Gastroesophageal sphincter (tissue), 4 donors: ENCODE data around the gene EMC10. TPM values are rescaled to one million over a fixed set of nuclear protein-coding genes. Genes with fewer than 3 reads are reported as not detected.

ENCODE experiments used
- ATAC-seq: fragments of 150-250 bp; one replicate; pipeline ENCODE4 v1.9.1; 2016; ENCODE audit warnings: mild to moderate bottlenecking, moderate library complexity
- H3K27ac ChIP-seq, 4 donors: fragments of 200-600 bp; sonication (generic) in 3 of 4; 1 replicate in 3 of 4; 2 replicates in 1 of 4; pipeline ENCODE4 v1.5.1; 2016 to 2019
- H3K27me3 ChIP-seq: fragments of 200-600 bp; sonication (generic); one replicate; pipeline ENCODE4 v1.5.1; 2019
- H3K36me3 ChIP-seq, 2 donors: fragments of 200-600 bp; sonication (generic); one replicate each; pipeline ENCODE4 v1.5.1; 2019; ENCODE audit warnings: control low read depth in 1 of 2
- H3K4me1 ChIP-seq, 3 donors: fragments of 200-600 bp; sonication (generic); 1 replicate in 2 of 3; 2 replicates in 1 of 3; pipeline ENCODE4 v1.5.1; 2016 to 2019; ENCODE audit warnings: control low read depth in 2 of 3
- H3K4me3 ChIP-seq, 2 donors: fragments of 200-600 bp; sonication (generic); one replicate each; pipeline ENCODE4 v1.5.1; 2019; ENCODE audit warnings: mild to moderate bottlenecking in 1 of 2, moderate library complexity in 1 of 2
- H3K9me3 ChIP-seq, 3 donors: fragments of 200-600 bp; sonication (generic); one replicate each; pipeline ENCODE4 v1.5.1; 2017 to 2019; ENCODE audit warnings: control low read depth in 2 of 3
- CTCF ChIP-seq, 4 experiments: fragments of 200-600 bp in 2 of 4; fragments of 450-650 bp in 2 of 4; sonication (generic) in 1 of 4; IDR thresholded peaks; one replicate each; pipeline ENCODE4 v1.5.1; 2017 to 2019; ENCODE audit warnings: antibody characterized with exemption in 4 of 4, mild to moderate bottlenecking in 2 of 4, moderate library complexity in 2 of 4
- EP300 ChIP-seq: sonication (generic); formaldehyde crosslinking; IDR thresholded peaks from one replicate; pipeline ENCODE4 v1.6.1; 2017; ENCODE audit warnings: antibody characterized with exemption, mild to moderate bottlenecking
- POLR2A ChIP-seq, 2 donors: fragments of 450-650 bp; IDR thresholded peaks; one replicate each; pipeline ENCODE4 v1.6.1; 2017; ENCODE audit warnings: antibody characterized with exemption in 2 of 2, mild to moderate bottlenecking in 2 of 2, moderate library complexity in 1 of 2
- POLR2AphosphoS5 ChIP-seq: sonication (generic); formaldehyde crosslinking; IDR thresholded peaks from one replicate; pipeline ENCODE4 v1.6.1; 2017; ENCODE audit warnings: antibody characterized with exemption
- WGBS, 2 donors: methylation state at CpG; one replicate each; pipeline ENCODE4 v1.1.5; 2018; ENCODE audit warnings: low coverage in 1 of 2; 5-methylcytosine and 5-hydroxymethylcytosine counted together
- total RNA-seq, 4 donors: library from RNA; depleted of rRNA; stranded (reverse); fragments of >200 nt; gene quantifications; one replicate each; pipeline ENCODE4 v1.1.0, GENCODE V29; 2016

The EMC10 gene
- total RNA-seq, 4 donors from 2014 or later = 55.5 to 75.9 (median 71.5) TPM

- Histone ChIP-seq H3K9me3 (no peaks in the 10 kb centered on the region), H3K27ac (peak overlapping the region in 2 of 4 donors; percentile 81 to 83), H3K36me3 (peaks cover 0 to 4% of the 10 kb centered on the region in 2 donors), H3K4me3 (peak overlapping the region in 1 of 2 donors; percentile 74), H3K27me3 (peaks cover 25% of the 10 kb centered on the region), H3K4me1 (peaks cover 3 to 26% (median 6%) of the 10 kb centered on the region in 3 donors)
- ATAC-seq = no peak
- TF ChIP-seq POLR2AphosphoS5 (no peak), POLR2A (IDR thresholded peaks at IDR 0.05) (no peak), EP300 (no peak), CTCF (IDR thresholded peaks at IDR 0.05) (no peak)
- WGBS, 2 donors = 94% methylated on average over 3 of the region's 36 CpGs; no CpG with 5 or more reads in 1 of the 2 donors
These were observed 36.0 kb downstream of the EMC10 start for GRCh38 chr19:50512112-50512998.

- H3K4me3 ChIP-seq = no peak overlapping the region
- H3K4me1 ChIP-seq = peaks cover 3 to 26% (median 6%) of the 10 kb centered on the region in 3 donors
- H3K27ac ChIP-seq = peak overlapping the region in 1 of 4 donors; percentile 37
- 32 to 48% methylated on average over 4 to 8 of the region's 12 CpGs for WGBS, 2 donors
- TF ChIP-seq EP300 (no peak), POLR2AphosphoS5 (no peak), POLR2A (IDR thresholded peaks at IDR 0.05) (no peak), CTCF (IDR thresholded peaks at IDR 0.05) (no peak)
- peaks cover 25% of the 10 kb centered on the region for H3K27me3 ChIP-seq
- H3K36me3 ChIP-seq = peaks cover 0 to 12% of the 10 kb centered on the region in 2 donors
- no peaks in the 10 kb centered on the region for H3K9me3 ChIP-seq
- ATAC-seq = no peak
These were observed 36.9 kb downstream of the EMC10 start for GRCh38 chr19:50512999-50513745.

GRCh38 chr19:50513746-50514345, 37.5 kb downstream of the EMC10 start, which contains the start of gene ASPDH:
Gene ASPDH (minus strand): TSS chr19:50513913. CDS start chr19:50513823, 90 bp downstream.
- TF ChIP-seq CTCF (IDR thresholded peaks at IDR 0.05) (no peak), POLR2AphosphoS5 (no peak), POLR2A (IDR thresholded peaks at IDR 0.05) (no peak), EP300 (no peak)
- no peaks in the 10 kb centered on the region for H3K9me3 ChIP-seq
- 45 to 54% methylated on average over 8 to 10 of the region's 22 CpGs for WGBS, 2 donors
- peaks cover 0 to 19% of the 10 kb centered on the region in 2 donors for H3K36me3 ChIP-seq
- peaks cover 3 to 26% (median 6%) of the 10 kb centered on the region in 3 donors for H3K4me1 ChIP-seq
- no peak within 1 kb of the TSS for H3K4me3 ChIP-seq
- H3K27ac ChIP-seq = peak within 1 kb of the TSS in 1 of 4 donors; percentile 37
- H3K27me3 ChIP-seq = peaks cover 25% of the 10 kb centered on the region
- ATAC-seq = no peak

GRCh38 chr19:50514346-50515167, 38.2 kb downstream of the EMC10 start:
- WGBS, 2 donors = 45 to 49% methylated on average over 10 to 22 of the region's 38 CpGs
- Histone ChIP-seq H3K4me3 (no peak overlapping the region), H3K36me3 (peaks cover 0 to 18% of the 10 kb centered on the region in 2 donors), H3K9me3 (no peaks in the 10 kb centered on the region), H3K4me1 (peaks cover 3 to 21% (median 6%) of the 10 kb centered on the region in 3 donors), H3K27ac (no peak overlapping the region), H3K27me3 (peaks cover 30% of the 10 kb centered on the region)
- no peak for ATAC-seq
- no peak for TF ChIP-seq EP300
- no peak for TF ChIP-seq POLR2A (IDR thresholded peaks at IDR 0.05)
- no peak for TF ChIP-seq CTCF (IDR thresholded peaks at IDR 0.05)
- TF ChIP-seq POLR2AphosphoS5 = no peak
